ENCODE data around the gene NSUN5.
"Not testable (repeated sequence)": the region's sequence is repeated elsewhere in the genome, so short reads cannot be mapped to it uniquely, and the experiment has no call there.

Gene NSUN5

DNA sequence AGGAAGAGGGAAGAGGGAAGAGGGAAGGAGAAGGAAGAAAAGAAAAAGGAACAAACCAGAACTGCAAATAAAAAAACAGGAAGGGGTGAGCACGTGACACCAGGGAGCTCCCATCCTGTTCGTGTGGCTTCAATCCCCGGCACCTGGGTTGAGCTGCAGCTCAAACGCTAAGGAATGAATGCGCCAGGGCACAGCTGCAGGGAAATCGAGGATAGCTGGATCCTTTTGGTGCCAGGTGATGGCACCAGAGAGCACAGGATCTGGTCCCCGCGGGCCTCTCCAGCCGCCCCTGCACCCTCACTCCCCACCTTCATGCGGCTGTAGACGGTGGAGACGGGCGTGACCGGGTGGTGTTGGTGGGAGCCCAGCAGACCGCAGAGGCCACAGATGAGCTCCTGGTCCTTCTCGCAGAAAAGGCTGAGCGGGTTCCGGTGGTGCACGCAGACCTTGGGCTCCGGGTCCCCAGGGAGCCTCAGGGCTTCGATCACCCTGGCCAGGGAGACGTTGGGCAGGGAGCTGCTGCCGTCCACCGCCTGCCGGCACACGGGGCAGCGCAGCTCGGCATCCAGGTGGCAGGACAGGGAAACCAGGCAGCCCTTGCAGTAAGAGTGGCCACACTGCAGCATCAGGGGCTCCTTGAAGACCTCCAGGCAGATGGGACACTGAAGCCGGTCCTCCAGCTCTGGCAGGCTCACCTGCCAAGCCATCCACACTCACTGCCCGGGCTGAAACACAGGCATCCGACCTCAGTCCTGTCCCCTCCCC, 15.6 kb upstream of the NSUN5 start:
- peak; percentile 35 for DNase-seq

DNA sequence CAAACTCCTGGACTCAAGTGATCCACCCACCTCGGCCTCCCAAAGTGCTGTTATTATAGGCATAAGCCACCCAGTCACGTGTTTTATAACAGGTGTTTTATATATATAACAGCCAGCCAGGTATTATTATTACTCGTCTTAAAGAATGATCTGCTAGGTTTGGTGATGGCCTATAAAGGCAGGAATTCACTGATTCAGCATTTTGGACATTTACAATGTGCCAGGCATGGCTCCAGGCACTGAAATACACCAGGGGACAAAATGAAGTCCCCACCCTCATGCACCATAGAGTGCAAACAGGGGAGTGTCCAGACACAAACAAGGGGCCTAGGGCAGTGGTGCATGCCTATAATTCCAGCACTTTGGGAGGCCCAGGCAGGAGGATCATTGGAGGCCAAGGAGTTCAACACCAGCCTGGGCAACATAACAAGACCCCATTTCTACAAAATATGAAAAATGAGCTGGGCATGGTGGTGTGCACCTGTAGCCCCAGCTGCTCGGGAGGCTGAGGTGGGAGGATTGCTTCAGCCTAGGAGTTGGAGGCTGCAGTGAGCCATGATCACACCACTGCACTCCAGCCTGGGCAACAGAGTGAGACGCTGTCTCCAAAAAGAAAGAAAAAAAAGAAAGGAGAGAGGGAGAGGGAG, 14.9 kb upstream of the NSUN5 start:
- not testable (repeated sequence) for DNase-seq

DNA sequence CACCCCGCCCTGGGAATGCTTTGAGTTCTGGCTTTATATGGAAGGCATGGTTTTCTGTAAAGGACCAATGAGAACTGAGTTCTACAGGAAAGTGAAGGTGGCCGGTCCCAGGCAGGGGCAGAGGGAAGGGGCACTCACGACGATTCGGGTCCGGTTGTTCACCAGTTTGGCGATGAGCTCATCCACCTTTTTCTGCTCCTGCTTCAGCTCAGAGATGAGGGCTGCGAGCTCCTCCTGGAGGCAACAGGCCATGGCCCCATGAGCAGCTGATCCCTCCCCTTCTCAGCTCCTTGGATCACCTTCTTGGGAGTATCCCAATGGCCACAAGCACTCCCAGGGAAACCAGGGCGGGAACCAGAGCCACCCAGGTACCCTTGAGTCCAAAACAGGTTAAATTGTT, 11.4 kb upstream of the NSUN5 start:
- not testable (repeated sequence) for DNase-seq

DNA sequence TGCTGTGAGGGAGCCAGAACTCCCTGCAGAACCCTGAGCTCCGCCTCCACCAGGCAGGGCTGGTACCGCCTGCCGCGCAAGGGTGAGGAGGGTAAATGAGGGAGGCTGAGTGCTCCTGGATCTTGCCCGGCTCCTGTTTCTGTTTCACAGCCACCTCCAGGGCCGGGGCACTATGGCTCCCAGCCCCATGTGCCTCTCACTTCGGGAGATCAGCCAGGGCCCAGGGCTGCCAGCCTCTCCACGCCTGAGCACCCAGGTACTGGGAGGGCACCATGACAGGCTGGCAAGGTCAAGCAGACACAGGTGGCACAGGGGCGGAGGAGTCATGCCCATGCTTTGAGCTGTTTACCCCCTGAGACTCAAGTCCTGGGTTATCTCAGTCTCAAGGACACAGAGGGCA, 10.9 kb upstream of the NSUN5 start:
- not testable (repeated sequence) for DNase-seq

DNA sequence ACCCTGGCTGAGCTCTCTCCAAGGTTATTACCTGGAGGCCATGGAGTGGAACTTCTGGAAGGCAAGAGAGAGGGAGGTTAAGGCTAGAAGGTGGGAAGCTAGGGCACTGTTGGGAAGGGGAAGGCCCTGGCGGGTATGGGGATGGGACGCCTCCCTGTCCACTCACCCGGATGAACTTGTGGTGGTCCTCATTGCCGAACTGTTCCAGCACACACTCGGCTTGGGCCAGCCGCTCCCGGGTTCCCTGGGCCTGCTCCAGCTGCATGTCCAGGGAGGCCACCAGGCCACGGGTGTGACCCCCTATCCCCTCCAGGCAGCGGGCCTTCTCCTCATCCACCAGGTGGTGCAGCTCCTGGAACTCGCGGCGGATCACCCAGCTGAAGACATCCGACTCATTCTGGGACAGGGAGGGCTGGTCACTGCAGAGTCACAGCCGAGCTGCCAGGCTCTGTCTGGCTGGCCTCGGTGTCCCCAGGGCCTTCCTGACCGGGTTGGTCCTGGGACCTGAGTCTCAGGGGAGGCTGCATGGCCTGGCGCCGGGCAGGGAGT, 10.1 kb upstream of the NSUN5 start:
- DNase-seq, result not testable (repeated sequence)

DNA sequence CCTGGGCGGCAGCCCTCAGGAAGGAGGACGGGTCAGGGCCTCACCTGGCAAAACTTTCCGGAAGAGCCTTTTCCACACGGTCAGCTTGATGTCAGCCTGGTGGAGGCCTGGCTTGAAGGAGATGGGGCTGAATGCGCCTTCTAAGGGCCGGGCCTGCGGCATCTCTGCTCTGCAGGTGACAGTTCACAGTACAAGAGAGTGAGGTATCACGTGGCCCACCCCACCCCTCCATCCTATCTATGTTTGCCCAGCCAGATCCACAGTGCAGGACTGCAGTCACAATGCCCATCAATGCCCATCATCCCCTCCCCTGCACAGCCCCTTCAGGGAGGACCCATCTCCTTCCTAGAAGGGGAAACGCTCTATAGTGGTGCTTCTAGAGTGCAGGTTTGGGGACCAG, 7.9 kb upstream of the NSUN5 start:
- no peak for DNase-seq

DNA sequence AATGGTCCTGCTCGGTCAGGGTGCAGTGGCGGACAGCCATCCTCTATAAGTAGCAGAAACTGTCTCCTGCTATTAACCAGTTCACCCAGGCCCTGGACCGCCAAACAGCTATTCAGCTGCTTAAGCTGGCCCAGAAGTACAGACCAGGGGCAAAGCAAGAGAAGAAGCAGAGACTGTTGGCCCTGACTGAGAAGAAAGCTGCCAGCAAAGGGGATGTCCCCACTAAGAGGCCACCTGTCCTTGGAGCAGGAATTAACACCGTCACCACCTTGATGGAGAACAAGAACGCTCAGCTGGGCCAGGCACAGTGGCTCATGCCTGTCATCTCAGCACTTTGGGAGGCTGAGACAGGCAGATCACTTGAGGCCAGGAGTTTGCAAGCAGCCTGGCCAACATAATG, 5.6 kb upstream of the NSUN5 start:
- DNase-seq, result no peak

DNA sequence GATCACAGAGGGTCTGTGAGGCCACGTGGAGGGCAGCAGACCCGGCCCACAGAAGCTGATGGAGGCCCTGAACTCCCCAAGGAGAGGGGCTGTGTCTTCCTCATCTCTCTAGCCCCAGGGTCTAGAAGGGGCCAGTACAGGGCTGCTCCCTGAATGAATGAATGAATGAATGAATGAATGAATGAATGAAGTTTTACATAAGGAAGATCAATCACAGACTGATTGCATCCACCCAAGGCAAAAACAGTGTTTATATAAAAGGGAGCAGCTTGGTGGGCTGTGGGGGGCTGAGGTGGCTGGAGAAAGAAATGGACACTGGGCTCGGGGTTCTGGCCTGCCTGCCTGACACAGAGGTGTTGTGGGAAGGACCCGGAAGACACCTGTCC, 4.9 kb upstream of the NSUN5 start:
- no peak for DNase-seq

DNA sequence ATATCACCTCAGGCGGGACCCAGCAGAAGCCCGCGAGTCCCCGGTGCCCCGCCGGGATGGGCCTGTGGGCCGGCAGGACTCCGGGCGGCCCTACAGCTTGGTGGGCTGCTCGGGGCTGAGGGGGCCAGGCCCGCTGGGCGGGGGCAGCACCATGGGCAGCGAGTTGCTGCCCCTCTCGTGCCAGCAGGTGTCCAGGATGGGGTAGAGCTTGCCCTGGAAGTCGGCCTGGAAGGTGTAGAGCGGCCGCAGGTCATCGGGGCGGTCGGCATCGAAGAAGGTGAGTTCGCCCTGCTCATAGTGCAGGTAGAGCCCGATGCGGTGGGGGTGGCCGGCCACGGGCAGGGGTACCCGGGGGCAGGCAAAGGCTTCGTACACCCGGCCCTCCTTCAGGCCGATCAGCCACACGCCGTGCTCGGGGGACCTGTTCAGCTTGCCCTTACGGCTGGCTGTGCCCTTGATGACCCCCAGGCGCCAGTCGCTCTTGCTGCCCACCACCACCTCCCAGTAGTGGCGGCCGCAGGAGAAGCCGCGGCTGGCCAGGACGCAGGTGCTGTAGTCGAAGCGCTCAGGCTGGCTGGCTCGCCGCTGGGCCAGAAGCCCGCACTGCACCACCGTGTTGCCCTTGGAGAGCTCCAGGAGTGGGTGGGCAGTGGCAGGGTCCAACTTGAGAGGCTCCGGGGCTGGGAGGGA, 4.3 kb upstream of the NSUN5 start:
- DNase-seq, result no peak

DNA sequence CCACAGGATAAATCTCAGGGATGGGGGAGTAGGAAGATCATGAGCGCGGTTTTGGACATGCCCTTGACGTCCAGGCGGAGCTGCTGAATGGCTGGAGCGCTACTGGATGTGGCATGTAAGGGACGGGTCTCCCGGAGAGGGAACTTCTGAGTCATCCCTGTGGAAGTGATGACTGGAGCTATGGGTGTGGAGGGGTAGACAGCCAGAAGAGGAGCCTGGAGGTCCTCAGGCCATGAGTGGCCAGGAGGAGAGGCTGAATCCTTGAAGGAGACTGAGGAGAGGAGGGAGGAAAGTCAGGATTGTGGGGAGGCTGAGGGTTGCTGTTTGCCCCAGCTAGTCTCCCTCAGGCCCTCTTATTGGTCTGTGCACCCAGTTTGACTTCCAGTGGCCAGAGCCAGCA, 2.8 kb upstream of the NSUN5 start:
- DNase-seq, result not testable (repeated sequence)

DNA sequence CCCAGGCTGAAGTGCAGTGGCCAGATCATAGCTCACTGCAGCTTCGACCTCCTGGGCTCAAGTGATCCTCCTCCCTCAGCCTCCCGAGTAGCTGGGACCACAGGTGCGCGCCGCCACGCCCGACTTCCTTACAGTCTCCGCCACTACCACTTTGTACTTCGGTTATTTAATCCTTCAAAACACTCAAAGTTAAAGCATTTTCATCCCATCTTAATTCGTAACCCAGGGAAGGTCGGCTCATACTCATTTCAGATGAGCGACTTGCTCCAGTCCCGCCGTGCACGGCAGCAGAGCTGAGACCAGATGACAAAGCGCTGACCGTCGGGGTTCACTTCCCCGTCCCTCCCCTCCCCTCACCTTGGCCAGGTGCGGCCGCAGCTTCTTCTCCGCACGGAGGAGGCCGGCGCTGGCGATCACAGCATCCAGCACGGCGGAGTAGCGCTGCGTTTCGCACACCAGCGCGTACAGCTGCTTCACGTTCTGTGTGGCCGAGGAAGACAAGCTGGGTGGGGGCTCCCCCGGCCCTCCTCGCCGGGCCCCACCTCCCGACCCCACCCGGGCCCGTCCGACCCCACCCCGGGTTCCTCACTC, 457 bp downstream of the NSUN5 start:
- DNase-seq, result no peak

DNA sequence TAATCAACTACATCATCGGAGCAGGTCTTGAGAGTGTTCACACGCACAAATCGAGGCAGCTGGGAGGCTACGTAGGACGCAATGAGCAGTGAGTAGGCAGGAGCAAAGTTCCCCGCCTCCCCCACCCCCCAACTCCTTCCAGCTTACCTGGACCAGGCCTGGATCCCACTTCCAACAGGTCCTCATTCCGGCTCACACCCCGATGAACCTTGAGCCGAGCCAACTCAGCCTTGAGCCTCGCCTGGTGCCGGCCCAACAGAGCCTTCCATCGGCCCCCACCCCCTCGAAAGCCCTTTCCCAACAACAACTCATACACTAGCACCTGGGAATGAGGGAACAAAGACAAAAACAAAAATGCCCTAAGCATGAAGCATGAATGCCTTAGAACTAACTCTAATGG, 1.2 kb downstream of the NSUN5 start:
- no peak for DNase-seq

DNA sequence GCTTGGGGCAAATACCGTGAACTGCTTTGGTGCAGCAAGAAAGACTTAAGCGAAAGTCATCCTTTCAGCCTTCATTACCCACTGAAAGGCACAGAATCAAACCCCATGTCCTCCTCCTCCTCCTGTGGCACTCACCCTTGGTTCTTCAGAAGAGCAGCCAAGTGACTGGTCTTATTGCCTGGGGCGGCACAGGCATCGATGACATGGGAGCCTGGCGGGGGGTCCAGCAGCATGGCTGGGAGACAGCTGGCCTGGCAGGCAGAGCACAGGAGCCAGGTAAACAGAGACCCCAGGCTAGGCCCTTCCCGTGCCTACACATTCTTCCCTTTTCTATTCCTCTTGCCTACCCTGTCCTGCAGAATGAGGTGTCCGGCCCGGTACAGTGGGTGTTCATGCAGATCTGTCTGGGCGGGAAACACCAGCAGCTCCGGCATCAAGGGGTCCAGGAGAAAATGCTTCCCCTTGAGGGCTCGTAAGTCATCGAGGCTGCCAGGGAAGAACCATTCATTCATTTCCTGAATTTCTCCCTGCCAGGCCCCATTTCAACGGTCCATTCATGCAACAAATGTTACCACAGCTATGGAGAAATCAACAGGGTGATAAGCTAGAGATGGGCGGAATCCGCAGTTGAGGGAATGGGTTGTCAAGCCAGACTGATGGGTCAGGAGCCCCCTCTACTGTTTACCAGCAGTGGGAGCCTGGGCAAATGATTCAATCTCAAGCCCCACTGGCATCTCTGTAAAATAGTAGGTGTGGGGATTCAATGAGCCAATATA, 3.8 kb downstream of the NSUN5 start:
- DNase-seq, result not testable (repeated sequence)

DNA sequence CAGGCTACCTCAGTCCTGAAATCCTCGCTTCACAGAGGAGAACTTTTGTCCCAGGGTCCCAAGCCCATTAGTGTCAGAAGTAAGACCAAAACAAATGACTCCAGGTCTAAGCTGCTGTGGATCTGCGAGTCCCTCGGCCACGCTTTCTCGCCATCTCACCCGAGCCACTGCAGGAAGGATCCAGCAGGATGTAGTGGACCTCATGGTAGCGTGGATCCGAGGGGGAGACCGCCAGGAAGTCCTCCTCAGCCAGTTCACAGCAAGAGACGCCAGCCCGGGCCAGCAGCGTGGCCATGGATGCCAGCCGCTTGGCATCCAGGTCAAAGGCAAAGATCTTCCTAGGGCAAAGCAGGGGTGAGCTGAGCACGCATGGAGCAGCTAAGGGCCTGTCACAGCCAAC, 4.6 kb downstream of the NSUN5 start:
- no peak for DNase-seq

DNA sequence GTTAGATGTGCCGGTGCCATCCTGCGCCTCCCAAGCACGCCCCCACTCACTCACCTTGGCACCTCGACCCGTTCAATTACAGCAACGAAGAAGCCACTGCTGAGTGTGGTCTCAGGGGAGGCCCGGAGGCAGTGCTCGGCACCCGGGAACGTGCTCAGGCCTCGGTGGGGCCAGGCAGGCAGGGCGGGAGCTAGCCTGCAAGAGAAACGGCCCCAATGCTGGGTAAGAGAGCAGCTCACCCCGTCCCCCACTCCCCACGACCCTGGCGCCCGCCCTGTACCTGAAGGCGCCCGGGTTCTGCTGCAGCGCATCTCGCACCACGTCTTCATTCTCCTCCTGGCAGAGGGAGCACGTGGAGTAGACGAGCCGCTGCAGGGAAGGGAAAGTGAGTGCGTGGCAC, 5.1 kb downstream of the NSUN5 start:
- no peak for DNase-seq

DNA sequence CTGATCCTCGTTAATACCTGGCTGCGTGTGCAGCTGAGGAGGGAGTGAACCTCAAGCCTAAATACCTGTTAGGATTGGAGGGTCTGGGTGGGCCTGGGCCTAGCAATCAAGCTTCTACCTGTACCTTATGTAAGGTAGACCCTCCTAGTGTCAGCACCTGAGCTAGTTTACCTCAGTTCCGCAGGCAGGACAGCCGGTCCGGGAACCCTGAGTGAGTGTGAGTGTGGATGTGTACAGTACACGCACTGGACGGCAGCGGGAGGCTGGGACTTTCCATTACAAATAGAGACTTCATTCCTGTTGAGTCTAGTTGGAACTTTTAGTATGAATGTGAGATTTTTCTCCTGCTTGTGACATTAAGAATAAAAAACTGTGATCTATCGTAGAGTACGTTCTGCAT, 5.8 kb downstream of the NSUN5 start:
- not testable (repeated sequence) for DNase-seq

DNA sequence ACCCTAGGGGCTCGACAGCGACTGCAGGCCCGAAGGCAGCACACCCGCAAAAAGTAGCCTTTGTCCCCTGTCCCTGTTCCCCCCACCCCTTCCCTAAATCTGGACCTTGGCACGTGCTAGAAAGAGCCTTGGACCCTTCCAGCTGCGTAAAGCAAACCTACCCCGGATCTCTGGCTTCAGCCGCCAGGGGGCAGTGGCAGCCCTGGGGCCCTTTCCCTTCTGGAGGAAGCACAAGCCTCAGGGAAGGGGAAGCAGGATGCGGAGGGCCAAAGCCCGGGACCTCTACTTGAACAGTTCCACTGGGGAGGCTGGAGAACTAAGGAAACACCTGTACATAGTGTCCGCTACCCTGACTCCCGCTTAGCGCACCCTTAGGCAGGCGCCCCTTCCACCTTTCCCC, 7.5 kb downstream of the NSUN5 start:
- not testable (repeated sequence) for DNase-seq

DNA sequence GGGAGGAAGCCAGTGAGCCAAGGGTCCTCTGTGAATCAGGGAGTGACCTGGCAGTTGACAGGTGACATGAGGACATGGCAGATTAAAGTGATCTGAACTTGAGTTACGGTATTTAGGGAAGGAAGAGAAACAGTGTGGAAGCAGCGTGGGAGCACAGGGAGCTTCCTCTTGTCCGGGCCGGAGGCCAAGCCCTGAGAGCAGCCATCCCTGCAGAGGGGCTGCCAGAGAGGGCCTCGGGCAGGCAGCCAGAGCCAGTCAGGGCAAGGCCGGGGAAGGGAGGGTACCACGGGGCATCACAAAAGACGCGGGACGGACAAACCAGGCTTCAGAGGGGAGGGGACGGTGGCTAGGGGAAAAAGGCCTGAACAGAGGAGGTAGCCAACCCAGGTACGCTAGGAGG, 8.8 kb downstream of the NSUN5 start:
- DNase-seq, result not testable (repeated sequence)

DNA sequence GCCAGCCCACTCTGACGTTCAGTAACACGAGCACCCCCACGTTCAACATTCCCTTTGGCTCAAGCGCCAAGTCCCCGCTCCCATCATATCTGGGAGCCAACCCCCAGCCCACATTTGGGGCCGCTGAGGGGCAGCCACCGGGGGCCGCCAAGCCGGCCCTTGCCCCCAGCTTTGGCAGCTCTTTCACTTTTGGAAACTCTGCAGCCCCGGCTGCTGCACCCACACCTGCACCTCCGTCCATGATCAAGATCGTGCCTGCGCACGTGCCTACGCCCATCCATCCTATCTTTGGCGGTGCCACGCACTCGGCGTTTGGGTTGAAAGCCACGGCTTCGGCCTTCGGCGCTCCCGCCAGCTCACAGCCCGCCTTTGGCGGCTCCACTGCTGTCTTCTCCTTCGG, 10.9 kb downstream of the NSUN5 start:
- DNase-seq, result not testable (repeated sequence)

DNA sequence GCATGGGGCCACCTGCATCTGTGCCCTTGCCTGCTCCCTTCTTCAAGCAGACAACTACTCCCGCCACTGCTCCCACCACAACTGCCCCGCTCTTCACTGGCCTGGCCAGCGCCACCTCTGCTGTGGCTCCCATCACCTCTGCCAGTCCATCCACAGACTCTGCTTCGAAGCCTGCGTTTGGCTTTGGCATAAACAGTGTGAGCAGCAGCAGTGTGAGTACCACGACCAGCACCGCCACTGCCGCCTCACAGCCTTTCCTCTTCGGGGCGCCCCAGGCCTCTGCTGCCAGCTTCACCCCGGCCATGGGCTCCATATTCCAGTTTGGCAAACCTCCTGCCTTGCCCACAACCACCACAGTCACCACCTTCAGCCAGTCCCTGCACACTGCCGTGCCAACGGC, 11.4 kb downstream of the NSUN5 start:
- DNase-seq, result not testable (repeated sequence)

DNA sequence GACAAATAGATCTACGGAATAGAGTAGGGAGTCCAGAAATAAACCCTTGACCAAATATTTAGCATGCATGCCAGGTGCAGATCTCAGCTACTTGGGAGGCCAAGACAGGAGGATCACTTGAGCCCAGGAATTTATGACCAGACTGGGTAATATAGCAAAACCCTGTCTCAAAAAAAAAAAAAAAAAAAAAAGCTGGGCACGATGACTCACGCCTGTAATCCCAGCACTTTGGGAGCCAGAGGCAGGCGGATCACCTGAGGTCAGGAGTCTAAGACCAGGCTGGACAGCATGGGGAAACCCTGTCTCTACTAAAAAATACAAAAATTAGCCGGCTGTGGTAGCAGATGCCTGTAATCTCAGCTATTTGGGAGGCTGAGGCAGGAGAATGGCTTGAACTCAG, 31.4 kb downstream of the NSUN5 start:
- not testable (repeated sequence) for DNase-seq

DNA sequence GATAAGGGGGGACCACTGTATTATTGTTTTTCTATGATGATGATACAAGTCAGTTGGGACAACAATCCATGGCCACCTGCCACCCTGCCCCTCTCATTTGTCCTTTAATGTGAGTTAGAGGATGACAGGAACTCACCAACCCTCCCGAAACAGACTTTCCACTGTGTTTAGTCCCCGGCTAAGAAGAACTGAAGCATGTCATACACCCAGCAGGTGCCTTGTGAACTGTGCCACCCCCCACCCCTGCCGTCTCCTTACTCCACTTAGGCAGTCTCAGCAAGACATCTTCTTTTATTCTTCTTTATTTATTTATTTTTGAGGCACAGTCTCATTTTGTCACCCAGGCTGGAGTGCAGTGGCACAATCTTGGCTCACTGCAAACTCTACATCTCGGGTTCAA, 40.8 kb downstream of the NSUN5 start:
- DNase-seq, result not testable (repeated sequence)
